ENCODE data around the gene C12orf76.
"Not testable (repeated sequence)": the region's sequence is repeated elsewhere in the genome, so short reads cannot be mapped to it uniquely, and the experiment has no call there.

Gene C12orf76

GRCh38 chr12:110062241-110062640 lies 13.9 kb upstream of the C12orf76 start:
- DNase-seq: peak; percentile 37 to 58

- DNase-seq: no peak
These were observed 11.3 kb upstream of the C12orf76 start for GRCh38 chr12:110059651-110060000.

- DNase-seq: no peak
These were observed 10.7 kb upstream of the C12orf76 start for GRCh38 chr12:110058875-110059615.

- DNase-seq: peak in 1 of 2 donors; percentile 35
These were observed 8.3 kb upstream of the C12orf76 start for GRCh38 chr12:110056643-110057042.

- peak; percentile 42 to 48 for DNase-seq
These were observed 7.3 kb upstream of the C12orf76 start for GRCh38 chr12:110055375-110056352.

GRCh38 chr12:110050927-110051326 lies 2.6 kb upstream of the C12orf76 start:
- DNase-seq: no peak

GRCh38 chr12:110049666-110050065 lies 1.3 kb upstream of the C12orf76 start:
- not testable (repeated sequence) for DNase-seq

GRCh38 chr12:110049034-110049433 lies 712 bp upstream of the C12orf76 start:
- DNase-seq: peak in 1 of 2 donors; percentile 27

- no peak for DNase-seq
These were observed 903 bp downstream of the C12orf76 start for GRCh38 chr12:110047297-110047940.

GRCh38 chr12:110046451-110047187 lies 1.7 kb downstream of the C12orf76 start:
- no peak for DNase-seq

- DNase-seq: no peak
These were observed 6.1 kb downstream of the C12orf76 start for GRCh38 chr12:110042264-110042663.

- DNase-seq: no peak
These were observed 9.1 kb downstream of the C12orf76 start for GRCh38 chr12:110039085-110039807.

GRCh38 chr12:110038741-110039084 lies 9.6 kb downstream of the C12orf76 start:
- no peak for DNase-seq

GRCh38 chr12:110037315-110037714 lies 11.0 kb downstream of the C12orf76 start:
- no peak for DNase-seq

GRCh38 chr12:110035534-110036104 lies 12.7 kb downstream of the C12orf76 start:
- DNase-seq: no peak

- no peak for DNase-seq
These were observed 14.4 kb downstream of the C12orf76 start for GRCh38 chr12:110033888-110034287.

GRCh38 chr12:110029290-110029815 lies 19.0 kb downstream of the C12orf76 start:
- DNase-seq: peak in 1 of 2 donors; percentile 17

- no peak for DNase-seq
These were observed 20.0 kb downstream of the C12orf76 start for GRCh38 chr12:110028323-110028722.

GRCh38 chr12:110024051-110024450 lies 24.3 kb downstream of the C12orf76 start:
- no peak for DNase-seq

- DNase-seq: no peak
These were observed 25.0 kb downstream of the C12orf76 start for GRCh38 chr12:110023059-110023980.
